Measurements from ENCODE around the gene RAB34.

DNA sequence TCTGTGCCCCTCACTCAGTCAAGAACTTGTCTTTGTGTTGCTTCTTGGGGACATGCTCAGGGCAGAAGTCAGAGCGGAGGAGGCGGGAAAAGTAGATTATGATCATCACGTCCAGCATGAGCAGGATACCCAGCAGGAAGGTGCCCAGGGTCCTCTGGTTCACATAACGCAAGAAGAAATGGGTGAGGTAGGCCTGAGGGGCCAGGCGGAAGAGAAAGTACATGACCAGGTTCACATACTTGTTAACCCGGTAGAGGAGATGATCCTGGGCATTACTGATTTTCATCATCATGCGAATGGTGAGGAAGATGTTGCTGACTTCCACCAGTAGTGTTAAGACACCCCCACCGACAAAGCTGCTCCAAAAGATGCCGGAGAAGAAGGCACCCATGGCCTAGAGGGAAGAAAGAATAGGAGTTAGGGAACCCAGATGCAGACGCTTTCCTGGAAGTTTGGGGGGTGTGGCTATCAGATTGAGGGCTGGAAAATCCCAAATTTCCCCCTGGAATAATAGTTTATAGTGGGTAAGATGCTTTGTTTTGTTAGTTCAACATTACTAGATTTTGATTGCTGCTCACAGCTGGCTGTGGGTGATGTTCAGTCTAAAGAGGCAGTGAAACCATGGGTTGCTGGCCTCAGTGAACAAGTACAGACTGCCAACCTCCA, 7.0 kb upstream of the RAB34 start:
- TF ChIP-seq, protein P1, sequence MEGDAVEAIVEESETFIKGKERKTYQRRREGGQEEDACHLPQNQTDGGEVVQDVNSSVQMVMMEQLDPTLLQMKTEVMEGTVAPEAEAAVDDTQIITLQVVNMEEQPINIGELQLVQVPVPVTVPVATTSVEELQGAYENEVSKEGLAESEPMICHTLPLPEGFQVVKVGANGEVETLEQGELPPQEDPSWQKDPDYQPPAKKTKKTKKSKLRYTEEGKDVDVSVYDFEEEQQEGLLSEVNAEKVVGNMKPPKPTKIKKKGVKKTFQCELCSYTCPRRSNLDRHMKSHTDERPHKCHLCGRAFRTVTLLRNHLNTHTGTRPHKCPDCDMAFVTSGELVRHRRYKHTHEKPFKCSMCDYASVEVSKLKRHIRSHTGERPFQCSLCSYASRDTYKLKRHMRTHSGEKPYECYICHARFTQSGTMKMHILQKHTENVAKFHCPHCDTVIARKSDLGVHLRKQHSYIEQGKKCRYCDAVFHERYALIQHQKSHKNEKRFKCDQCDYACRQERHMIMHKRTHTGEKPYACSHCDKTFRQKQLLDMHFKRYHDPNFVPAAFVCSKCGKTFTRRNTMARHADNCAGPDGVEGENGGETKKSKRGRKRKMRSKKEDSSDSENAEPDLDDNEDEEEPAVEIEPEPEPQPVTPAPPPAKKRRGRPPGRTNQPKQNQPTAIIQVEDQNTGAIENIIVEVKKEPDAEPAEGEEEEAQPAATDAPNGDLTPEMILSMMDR (IDR thresholded peaks at IDR 0.05), result no peak
- TF ChIP-seq POLR2A (IDR thresholded peaks at IDR 0.05), result no peak
- TF ChIP-seq POLR2AphosphoS5 (IDR thresholded peaks at IDR 0.05), result no peak
